ENCODE results near the gene ERMARD.

The ERMARD gene

GRCh38 chr6:169811521-169812256, 60.3 kb downstream of the ERMARD start:
- no peak for ATAC-seq
- no peaks in the 10 kb centered on the region for H3K36me3 Mint-ChIP-seq
- no peak overlapping the region for H3K4me3 Mint-ChIP-seq
- peaks cover 5% of the 10 kb centered on the region for H3K4me1 Mint-ChIP-seq
- no peak overlapping the region for H3K27ac Mint-ChIP-seq
- peaks cover 10% of the 10 kb centered on the region for H3K9me3 Mint-ChIP-seq
- peaks cover 26% of the 10 kb centered on the region for H3K27me3 Mint-ChIP-seq

GRCh38 chr6:169812257-169812644, 60.8 kb downstream of the ERMARD start:
- Mint-ChIP-seq H3K9me3 (peaks cover 16% of the 10 kb centered on the region), H3K4me3 (no peak overlapping the region), H3K27ac (no peak overlapping the region), H3K27me3 (peaks cover 21% of the 10 kb centered on the region), H3K36me3 (no peaks in the 10 kb centered on the region), H3K4me1 (peaks cover 5% of the 10 kb centered on the region)
- ATAC-seq: no peak

- H3K36me3 Mint-ChIP-seq: no peaks in the 10 kb centered on the region
- no peak overlapping the region for H3K27ac Mint-ChIP-seq
- H3K4me3 Mint-ChIP-seq: no peak overlapping the region
- peaks cover 16% of the 10 kb centered on the region for H3K9me3 Mint-ChIP-seq
- peaks cover 14% of the 10 kb centered on the region for H3K27me3 Mint-ChIP-seq
- ATAC-seq: no peak
- H3K4me1 Mint-ChIP-seq: peaks cover 5% of the 10 kb centered on the region
Observed at GRCh38 chr6:169813969-169814368, 62.5 kb downstream of the ERMARD start.

- H3K27me3 Mint-ChIP-seq: no peaks in the 10 kb centered on the region
- no peak for ATAC-seq
- no peaks in the 10 kb centered on the region for H3K4me1 Mint-ChIP-seq
- H3K9me3 Mint-ChIP-seq: peaks cover 16% of the 10 kb centered on the region
- H3K27ac Mint-ChIP-seq: no peak overlapping the region
- no peak overlapping the region for H3K4me3 Mint-ChIP-seq
- no peaks in the 10 kb centered on the region for H3K36me3 Mint-ChIP-seq
Observed at GRCh38 chr6:169816054-169816453, 64.6 kb downstream of the ERMARD start.

- H3K4me3 Mint-ChIP-seq: no peak overlapping the region
- H3K27ac Mint-ChIP-seq: no peak overlapping the region
- H3K27me3 Mint-ChIP-seq: peaks cover 7% of the 10 kb centered on the region
- H3K36me3 Mint-ChIP-seq: no peaks in the 10 kb centered on the region
- no peaks in the 10 kb centered on the region for H3K4me1 Mint-ChIP-seq
- H3K9me3 Mint-ChIP-seq: peaks cover 16% of the 10 kb centered on the region
- ATAC-seq: no peak
Observed at GRCh38 chr6:169816975-169817374, 65.6 kb downstream of the ERMARD start.

- Mint-ChIP-seq H3K27ac (no peak overlapping the region), H3K4me1 (no peaks in the 10 kb centered on the region), H3K9me3 (peaks cover 16% of the 10 kb centered on the region), H3K27me3 (peaks cover 41% of the 10 kb centered on the region), H3K4me3 (no peak overlapping the region), H3K36me3 (no peaks in the 10 kb centered on the region)
- ATAC-seq: no peak
Observed at GRCh38 chr6:169820358-169820757, 68.9 kb downstream of the ERMARD start.

GRCh38 chr6:169824021-169824420, 72.6 kb downstream of the ERMARD start:
- Mint-ChIP-seq H3K4me3 (no peak overlapping the region), H3K27me3 (peaks cover 75% of the 10 kb centered on the region), H3K9me3 (peaks cover 5% of the 10 kb centered on the region), H3K4me1 (no peaks in the 10 kb centered on the region), H3K27ac (no peak overlapping the region), H3K36me3 (no peaks in the 10 kb centered on the region)
- ATAC-seq: no peak

GRCh38 chr6:169824848-169825557, 73.6 kb downstream of the ERMARD start:
- Mint-ChIP-seq H3K4me1 (no peaks in the 10 kb centered on the region), H3K9me3 (peaks cover 5% of the 10 kb centered on the region), H3K27me3 (peaks cover 85% of the 10 kb centered on the region), H3K27ac (no peak overlapping the region), H3K4me3 (no peak overlapping the region), H3K36me3 (no peaks in the 10 kb centered on the region)
- ATAC-seq: no peak

GRCh38 chr6:169825558-169826225, 74.3 kb downstream of the ERMARD start:
- no peak overlapping the region for H3K27ac Mint-ChIP-seq
- no peak overlapping the region for H3K4me3 Mint-ChIP-seq
- H3K36me3 Mint-ChIP-seq: no peaks in the 10 kb centered on the region
- H3K4me1 Mint-ChIP-seq: no peaks in the 10 kb centered on the region
- peaks cover 5% of the 10 kb centered on the region for H3K9me3 Mint-ChIP-seq
- no peak for ATAC-seq
- H3K27me3 Mint-ChIP-seq: peaks cover 89% of the 10 kb centered on the region

- H3K27ac Mint-ChIP-seq: no peak overlapping the region
- no peak overlapping the region for H3K4me3 Mint-ChIP-seq
- H3K4me1 Mint-ChIP-seq: peaks cover 5% of the 10 kb centered on the region
- H3K27me3 Mint-ChIP-seq: peaks cover 94% of the 10 kb centered on the region
- no peak for ATAC-seq
- H3K9me3 Mint-ChIP-seq: peaks cover 5% of the 10 kb centered on the region
- H3K36me3 Mint-ChIP-seq: no peaks in the 10 kb centered on the region
Observed at GRCh38 chr6:169826697-169827096, 75.3 kb downstream of the ERMARD start.

- Mint-ChIP-seq H3K4me3 (no peak overlapping the region), H3K36me3 (no peaks in the 10 kb centered on the region), H3K4me1 (peaks cover 8% of the 10 kb centered on the region), H3K27ac (no peak overlapping the region), H3K27me3 (peaks cover 94% of the 10 kb centered on the region), H3K9me3 (peaks cover 5% of the 10 kb centered on the region)
- ATAC-seq: no peak
Observed at GRCh38 chr6:169827290-169827717, 75.9 kb downstream of the ERMARD start.

- no peaks in the 10 kb centered on the region for H3K36me3 Mint-ChIP-seq
- ATAC-seq: no peak
- H3K27ac Mint-ChIP-seq: no peak overlapping the region
- H3K4me3 Mint-ChIP-seq: no peak overlapping the region
- H3K9me3 Mint-ChIP-seq: peaks cover 5% of the 10 kb centered on the region
- peaks cover 88% of the 10 kb centered on the region for H3K27me3 Mint-ChIP-seq
- H3K4me1 Mint-ChIP-seq: peaks cover 8% of the 10 kb centered on the region
Observed at GRCh38 chr6:169828176-169828575, 76.8 kb downstream of the ERMARD start.

- H3K4me1 Mint-ChIP-seq: peaks cover 8% of the 10 kb centered on the region
- no peak overlapping the region for H3K27ac Mint-ChIP-seq
- ATAC-seq: peak; percentile 17
- H3K4me3 Mint-ChIP-seq: no peak overlapping the region
- peaks cover 5% of the 10 kb centered on the region for H3K9me3 Mint-ChIP-seq
- no peaks in the 10 kb centered on the region for H3K36me3 Mint-ChIP-seq
- H3K27me3 Mint-ChIP-seq: peaks cover 82% of the 10 kb centered on the region
Observed at GRCh38 chr6:169829786-169830185, 78.4 kb downstream of the ERMARD start.

GRCh38 chr6:169830876-169831275, 79.5 kb downstream of the ERMARD start:
- no peak overlapping the region for H3K4me3 Mint-ChIP-seq
- H3K27ac Mint-ChIP-seq: no peak overlapping the region
- H3K27me3 Mint-ChIP-seq: peaks cover 82% of the 10 kb centered on the region

More at GRCh38 chr6:169830876-169831275, 79.5 kb downstream of the ERMARD start:
- ATAC-seq: no peak
- no peaks in the 10 kb centered on the region for H3K36me3 Mint-ChIP-seq
- H3K4me1 Mint-ChIP-seq: peaks cover 8% of the 10 kb centered on the region
- peaks cover 5% of the 10 kb centered on the region for H3K9me3 Mint-ChIP-seq

Measured in stimulated activated memory B cell treated with anti-CD40 and anti-IgM and Interleukin-4, amounts not matched to agents 10 μg/mL and 1 μg/mL and 100 μg/mL, for 72 hours (primary cell).